Uterus (tissue), 4 donors: ENCODE measurements around the gene MED31. TPM values are rescaled to one million over a fixed set of nuclear protein-coding genes. Genes with fewer than 3 reads are reported as not detected.

Source experiments
- DNase-seq, 2 donors: peaks; one replicate each; pipeline ENCODE4 v3.0.0-alpha.2; 2019 to 2020
- H3K27ac ChIP-seq, 2 donors: fragments of 200-600 bp; sonication (generic); 1 replicate in 1 of 2; 2 replicates in 1 of 2; pipeline ENCODE4 v1.5.1; 2016 to 2018
- H3K27me3 ChIP-seq, 2 donors: fragments of 200-600 bp; sonication (generic); one replicate each; pipeline ENCODE4 v1.5.1; 2018 to 2019; ENCODE audit warnings: control low read depth in 1 of 2
- H3K36me3 ChIP-seq, 2 donors: fragments of 200-600 bp; sonication (generic); one replicate each; pipeline ENCODE4 v1.5.1; 2019; ENCODE audit warnings: control low read depth in 1 of 2
- H3K4me1 ChIP-seq, 2 donors: fragments of 200-600 bp; sonication (generic); one replicate each; pipeline ENCODE4 v1.5.1; 2018 to 2019; ENCODE audit warnings: control low read depth in 1 of 2
- H3K4me3 ChIP-seq, 2 donors: fragments of 200-600 bp; sonication (generic); 1 replicate in 1 of 2; 2 replicates in 1 of 2; pipeline ENCODE4 v1.5.1; 2018 to 2019; ENCODE audit warnings: mild to moderate bottlenecking in 1 of 2
- H3K9me3 ChIP-seq, 2 donors: fragments of 200-600 bp; sonication (generic); one replicate each; pipeline ENCODE4 v1.5.1; 2019; ENCODE audit warnings: control low read depth in 1 of 2
- POLR2A ChIP-seq, 2 donors: fragments of 450-650 bp; IDR thresholded peaks; one replicate each; pipeline ENCODE4 v1.6.1; 2016; ENCODE audit warnings: antibody characterized with exemption in 2 of 2, mild to moderate bottlenecking in 1 of 2, moderate library complexity in 1 of 2
- intact Hi-C: fragments of 100-400 bp; cut with DNase I; formaldehyde crosslinking; loops from one replicate; pipeline ENCODE4 v1.15.1; 2023; ENCODE audit warnings: low total_unique reads
- total RNA-seq, 4 donors: library from RNA; depleted of rRNA in 3 of 4; stranded (reverse); fragments of >200 nt in 3 of 4; gene quantifications; one replicate each; pipeline versions ENCODE4 v1.1.0 to v1.2.4, GENCODE V29; 2014 to 2023
- TF ChIP-seq, protein P1 (sequence below), 4 experiments: fragments of 200-600 bp in 2 of 4; fragments of 450-650 bp in 2 of 4; sonication (generic) in 2 of 4; IDR thresholded peaks; one replicate each; pipeline ENCODE4 v1.5.1; 2016 to 2019; ENCODE audit warnings: antibody characterized with exemption in 4 of 4, mild to moderate bottlenecking in 2 of 4, moderate library complexity in 1 of 4
- donor health status: DM: yes; HTN: yes; CAD: no.

The MED31 gene
- total RNA-seq, 4 donors from 2014 or later, result 1.5 to 49.7 (median 15.7) TPM

GRCh38 chr17:6671431-6671830 lies 20.0 kb upstream of the MED31 start:
- no peaks in the 10 kb centered on the region for H3K4me1 ChIP-seq
- no peaks in the 10 kb centered on the region for H3K9me3 ChIP-seq
- H3K27me3 ChIP-seq, result no peaks in the 10 kb centered on the region
- no peaks in the 10 kb centered on the region for H3K36me3 ChIP-seq
- intact Hi-C loops, result no loop called here
- no peak overlapping the region for H3K27ac ChIP-seq
- no peak overlapping the region for H3K4me3 ChIP-seq
- no peak for TF ChIP-seq POLR2A (IDR thresholded peaks at IDR 0.05)
- TF ChIP-seq, protein P1, sequence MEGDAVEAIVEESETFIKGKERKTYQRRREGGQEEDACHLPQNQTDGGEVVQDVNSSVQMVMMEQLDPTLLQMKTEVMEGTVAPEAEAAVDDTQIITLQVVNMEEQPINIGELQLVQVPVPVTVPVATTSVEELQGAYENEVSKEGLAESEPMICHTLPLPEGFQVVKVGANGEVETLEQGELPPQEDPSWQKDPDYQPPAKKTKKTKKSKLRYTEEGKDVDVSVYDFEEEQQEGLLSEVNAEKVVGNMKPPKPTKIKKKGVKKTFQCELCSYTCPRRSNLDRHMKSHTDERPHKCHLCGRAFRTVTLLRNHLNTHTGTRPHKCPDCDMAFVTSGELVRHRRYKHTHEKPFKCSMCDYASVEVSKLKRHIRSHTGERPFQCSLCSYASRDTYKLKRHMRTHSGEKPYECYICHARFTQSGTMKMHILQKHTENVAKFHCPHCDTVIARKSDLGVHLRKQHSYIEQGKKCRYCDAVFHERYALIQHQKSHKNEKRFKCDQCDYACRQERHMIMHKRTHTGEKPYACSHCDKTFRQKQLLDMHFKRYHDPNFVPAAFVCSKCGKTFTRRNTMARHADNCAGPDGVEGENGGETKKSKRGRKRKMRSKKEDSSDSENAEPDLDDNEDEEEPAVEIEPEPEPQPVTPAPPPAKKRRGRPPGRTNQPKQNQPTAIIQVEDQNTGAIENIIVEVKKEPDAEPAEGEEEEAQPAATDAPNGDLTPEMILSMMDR (IDR thresholded peaks at IDR 0.05), result no peak
- DNase-seq, result no peak

DNA sequence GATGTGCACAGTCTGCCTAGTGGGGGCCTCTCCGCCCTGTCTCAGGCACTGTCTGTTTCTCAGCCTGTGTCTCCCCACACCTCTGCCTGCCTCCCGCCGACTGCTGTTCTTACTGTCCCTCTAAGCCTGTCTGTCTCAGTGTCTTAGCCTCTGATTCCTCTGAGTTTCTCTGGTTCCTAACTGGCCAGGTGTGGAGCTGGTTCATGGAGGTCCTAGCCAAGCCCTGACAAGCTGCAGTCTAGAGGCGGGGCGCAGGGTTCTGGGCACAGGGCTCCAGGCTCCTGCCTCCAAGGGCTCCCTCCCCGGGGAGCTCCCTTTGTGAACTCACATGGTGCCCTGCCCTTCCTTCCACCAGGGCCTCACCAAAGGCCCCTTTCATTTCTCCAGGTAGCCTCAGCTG lies 19.6 kb upstream of the MED31 start:
- Histone ChIP-seq H3K4me1 (no peaks in the 10 kb centered on the region), H3K4me3 (no peak overlapping the region), H3K27me3 (no peaks in the 10 kb centered on the region), H3K27ac (no peak overlapping the region), H3K36me3 (no peaks in the 10 kb centered on the region), H3K9me3 (no peaks in the 10 kb centered on the region)
- no peak for DNase-seq
- intact Hi-C loops, result no loop called here
- TF ChIP-seq POLR2A (IDR thresholded peaks at IDR 0.05), result no peak
- TF ChIP-seq, protein P1 (IDR thresholded peaks at IDR 0.05), result no peak

- no peaks in the 10 kb centered on the region for H3K27me3 ChIP-seq
- no peak for DNase-seq
- intact Hi-C loops, result no loop called here
Observed at GRCh38 chr17:6670571-6670970, 19.2 kb upstream of the MED31 start.

GRCh38 chr17:6669479-6670212 lies 18.2 kb upstream of the MED31 start:
- intact Hi-C loops, result no loop called here
- Histone ChIP-seq H3K4me1 (no peaks in the 10 kb centered on the region), H3K9me3 (no peaks in the 10 kb centered on the region), H3K36me3 (no peaks in the 10 kb centered on the region), H3K27me3 (no peaks in the 10 kb centered on the region), H3K27ac (no peak overlapping the region), H3K4me3 (no peak overlapping the region)
- DNase-seq, result no peak
- TF ChIP-seq POLR2A (IDR thresholded peaks at IDR 0.05), result no peak
- TF ChIP-seq, protein P1 (IDR thresholded peaks at IDR 0.05), result no peak

More at GRCh38 chr17:6670571-6670970, 19.2 kb upstream of the MED31 start:
- Histone ChIP-seq H3K27ac (no peak overlapping the region), H3K9me3 (no peaks in the 10 kb centered on the region), H3K4me1 (no peaks in the 10 kb centered on the region), H3K4me3 (no peak overlapping the region), H3K36me3 (no peaks in the 10 kb centered on the region)
- TF ChIP-seq, protein P1 (IDR thresholded peaks at IDR 0.05), result no peak
- no peak for TF ChIP-seq POLR2A (IDR thresholded peaks at IDR 0.05)

- TF ChIP-seq, protein P1 (IDR thresholded peaks at IDR 0.05), result no peak
- TF ChIP-seq POLR2A (IDR thresholded peaks at IDR 0.05), result no peak
- Histone ChIP-seq H3K36me3 (no peaks in the 10 kb centered on the region), H3K4me3 (no peak overlapping the region), H3K4me1 (no peaks in the 10 kb centered on the region), H3K27me3 (no peaks in the 10 kb centered on the region), H3K9me3 (no peaks in the 10 kb centered on the region), H3K27ac (no peak overlapping the region)
- intact Hi-C loops, result no loop called here
- DNase-seq, result no peak
Observed at GRCh38 chr17:6668727-6669425, 17.5 kb upstream of the MED31 start.
